Measurements from ENCODE around the gene CACNB2.

DNA sequence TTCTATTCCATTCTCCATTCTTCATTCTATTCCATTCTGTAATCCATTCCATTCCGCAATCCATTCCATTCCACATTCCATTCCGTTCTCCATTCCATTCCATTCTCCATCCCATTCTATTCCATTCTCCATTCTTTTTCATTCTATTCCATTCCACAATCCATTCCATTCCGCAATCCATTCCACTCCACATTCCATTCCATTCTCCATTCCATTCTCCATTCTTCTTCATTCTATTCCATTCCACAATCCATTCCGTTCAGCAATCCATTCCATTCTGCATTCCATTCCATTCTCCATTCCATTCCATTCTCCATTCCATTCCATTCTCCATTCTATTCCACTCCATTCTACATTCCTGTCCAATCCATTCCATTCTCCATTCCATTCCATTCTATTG is 426.0 kb downstream of the CACNB2 start:
- TF ChIP-seq POLR2A (IDR thresholded peaks at IDR 0.05; ENCODE audit: low read length) (no peak), GATA1 (IDR thresholded peaks at IDR 0.05; ENCODE audit: low read depth, low read length) (no peak)
